Fibroblast of skin of back (primary cell): ENCODE data around the gene MTRFR.

Source experiments
- DNase-seq: peaks from one replicate; pipeline ENCODE4 v3.0.0-alpha.2; 2013

MTRFR gene

DNA sequence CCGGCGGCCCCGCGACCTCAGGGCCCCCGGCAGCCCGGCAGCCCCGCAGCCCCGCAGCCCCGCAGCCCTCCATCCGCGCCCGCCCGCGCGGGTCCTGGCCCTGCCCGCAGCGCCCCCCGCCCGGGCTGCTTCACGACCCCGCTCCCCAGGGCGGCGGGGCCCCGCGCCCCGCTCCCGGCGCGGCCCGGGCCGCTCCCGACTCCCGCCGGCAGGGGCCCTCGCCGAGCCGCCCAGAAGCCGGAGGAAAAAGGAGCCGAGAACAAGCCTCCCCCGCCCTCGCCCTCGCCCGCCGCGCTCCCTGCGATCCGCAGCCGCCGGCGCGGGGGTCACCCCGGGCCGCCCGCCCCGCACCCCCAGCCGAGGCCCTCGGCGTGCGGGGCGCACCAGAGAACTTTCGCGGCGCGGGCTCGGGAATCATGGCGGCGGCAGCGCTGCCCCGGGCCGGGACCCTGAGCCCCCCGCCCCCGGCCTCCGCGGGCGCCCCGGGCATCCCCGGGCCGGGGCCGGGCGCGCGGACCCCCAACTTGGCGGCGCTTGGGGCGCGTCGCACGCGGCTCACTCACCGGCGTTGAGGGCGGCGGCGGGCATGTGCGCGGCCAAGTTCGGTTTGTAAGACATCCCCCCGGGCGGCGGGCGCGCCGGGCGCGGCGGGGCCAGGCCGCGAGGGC is 37.9 kb downstream of the MTRFR start:
- DNase-seq: peak; percentile 66

GRCh38 chr12:123273166-123273565 is 39.9 kb downstream of the MTRFR start:
- no peak for DNase-seq

- no peak for DNase-seq
These were observed 44.9 kb downstream of the MTRFR start for GRCh38 chr12:123278101-123278627.

DNA sequence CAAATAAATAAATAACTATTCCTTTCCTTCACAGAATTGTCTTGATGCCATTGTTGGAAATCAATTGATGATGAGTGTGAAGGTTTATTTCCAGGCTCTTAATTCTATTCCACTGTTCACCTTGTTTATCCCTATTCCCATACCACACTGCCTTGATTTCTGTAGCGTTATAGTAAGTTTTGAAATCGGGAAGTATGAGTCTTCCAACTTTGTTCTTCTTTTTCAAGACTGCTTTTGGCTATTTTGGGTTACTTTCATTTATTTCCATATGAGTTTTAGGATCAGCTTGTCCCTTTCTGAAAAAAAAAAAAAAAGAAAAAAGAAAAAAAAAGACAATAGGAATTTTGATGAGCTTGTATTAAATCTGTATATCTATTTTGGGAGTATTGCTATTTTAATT is 47.7 kb downstream of the MTRFR start:
- DNase-seq: no peak

DNA sequence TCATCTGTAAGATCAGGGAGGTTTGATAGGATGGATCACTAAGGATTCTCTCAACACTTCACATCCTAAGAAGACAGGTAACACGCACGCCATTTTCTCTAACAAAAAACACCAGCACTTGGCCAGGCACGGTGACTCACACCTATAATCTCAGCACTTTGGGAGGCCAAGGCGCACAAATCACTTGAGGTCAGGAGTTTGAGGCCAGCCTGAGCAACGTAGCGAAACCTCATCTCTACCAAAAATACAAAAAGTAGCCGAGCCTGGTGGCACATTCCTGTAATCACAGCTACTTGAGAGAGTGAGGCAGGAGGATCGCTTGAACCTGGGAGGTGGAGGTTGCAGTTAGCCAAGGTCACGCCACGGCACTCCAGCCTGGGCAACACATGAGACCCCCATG is 48.9 kb downstream of the MTRFR start:
- no peak for DNase-seq

GRCh38 chr12:123283461-123283860 is 50.2 kb downstream of the MTRFR start:
- no peak for DNase-seq

DNA sequence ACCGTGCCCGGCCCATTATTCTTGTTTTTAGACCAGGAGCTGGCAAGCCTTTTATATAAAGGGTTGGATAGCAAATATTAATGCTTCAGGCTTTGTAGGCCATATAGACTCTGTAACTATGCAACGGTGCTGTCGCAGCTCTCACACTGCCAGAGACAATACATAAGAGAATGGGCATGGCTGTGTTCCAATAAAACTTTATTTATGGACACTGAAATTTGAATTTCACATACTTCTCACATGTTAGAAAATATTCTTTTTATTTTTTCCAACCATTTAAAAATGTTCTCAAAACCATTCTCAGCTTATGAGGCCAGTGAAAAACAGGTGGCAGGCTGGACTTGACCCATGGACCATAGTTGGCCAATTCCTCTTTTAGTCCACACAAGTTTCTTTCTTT is 51.4 kb downstream of the MTRFR start:
- DNase-seq: no peak

DNA sequence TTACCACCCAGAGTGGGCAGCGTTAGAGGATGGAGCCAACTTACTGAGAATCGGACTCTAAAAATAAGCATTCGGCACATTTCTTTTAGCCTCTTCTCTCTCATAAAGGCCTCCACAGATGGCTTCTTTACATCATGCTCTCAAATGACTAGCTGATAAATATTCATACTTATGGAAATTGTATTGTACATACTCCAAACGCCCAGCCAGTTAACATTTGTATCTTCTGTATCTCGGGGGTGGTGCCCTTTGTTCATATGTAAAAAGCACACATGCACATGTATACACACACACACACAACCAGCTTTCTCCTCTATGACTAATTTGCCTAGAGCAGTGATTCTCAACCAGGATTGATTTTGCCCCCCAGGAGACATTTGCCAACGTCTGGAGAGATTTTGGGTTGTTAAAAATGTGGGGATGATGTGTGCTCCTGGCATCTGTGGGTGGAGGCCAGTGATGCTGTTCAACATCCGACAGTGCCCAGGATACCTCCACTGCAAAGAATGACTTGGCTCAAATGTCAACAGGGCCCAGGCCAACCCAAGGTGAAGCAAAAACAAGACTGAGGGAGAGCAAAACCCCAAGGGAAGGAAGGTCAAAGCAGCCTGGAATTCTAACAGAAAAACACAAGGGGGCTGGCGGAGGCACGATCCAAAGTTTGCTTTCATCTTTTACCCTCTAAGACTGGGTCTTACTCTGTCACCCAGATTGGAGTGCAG is 53.6 kb downstream of the MTRFR start:
- DNase-seq: peak; percentile 28

GRCh38 chr12:123288751-123289346 is 55.6 kb downstream of the MTRFR start:
- no peak for DNase-seq

DNA sequence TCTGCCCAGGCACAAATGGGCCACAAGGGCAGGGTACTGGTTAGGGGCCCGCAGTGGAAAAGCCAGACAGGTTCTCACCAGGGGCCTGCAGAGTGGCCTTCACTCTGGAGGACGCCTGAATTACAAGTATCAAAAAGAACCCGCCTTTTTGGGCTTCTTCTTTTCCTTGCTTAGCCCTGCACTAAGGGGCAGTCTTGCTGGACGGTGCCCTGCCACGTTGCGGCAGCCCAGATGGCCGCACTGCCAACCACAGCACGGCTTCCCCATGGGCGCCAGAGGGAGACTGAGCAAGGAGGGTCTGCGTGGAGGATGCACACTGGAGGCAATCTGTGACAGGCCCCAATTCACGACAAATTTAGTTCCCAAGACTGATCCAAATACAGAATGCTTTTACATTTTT is 56.7 kb downstream of the MTRFR start:
- no peak for DNase-seq

GRCh38 chr12:123293178-123293760 is 60.0 kb downstream of the MTRFR start:
- DNase-seq: no peak

DNA sequence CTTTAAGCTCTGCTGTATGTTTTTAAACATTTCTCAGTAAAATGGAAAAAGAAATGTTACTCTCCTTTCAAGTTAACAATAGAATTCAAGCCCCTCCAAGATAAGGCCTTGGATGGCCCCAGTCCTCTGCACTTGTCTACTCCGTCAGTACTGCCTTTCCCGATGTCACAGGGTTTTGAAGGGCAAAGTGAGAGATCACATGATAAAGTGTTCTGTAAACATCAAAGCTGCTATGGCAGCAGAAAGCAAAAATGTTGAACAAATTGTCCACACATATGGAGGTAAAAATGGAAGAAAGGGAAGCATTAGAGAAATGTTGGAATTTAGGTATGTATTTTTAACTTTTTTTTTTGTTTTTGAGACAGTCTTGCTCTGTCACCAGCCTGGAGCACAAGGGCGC is 71.9 kb downstream of the MTRFR start:
- no peak for DNase-seq

- no peak for DNase-seq
These were observed 73.0 kb downstream of the MTRFR start for GRCh38 chr12:123306200-123306599.
